OCI-LY1 (cell line): ENCODE data around the gene RPP40.

ENCODE experiments used
- EZH2 ChIP-seq: fragments of 200-600 bp; sonication (generic), shearing (Covaris generic); IDR thresholded peaks from 2 replicates; pipeline ENCODE4 v1.8.0; 2017; ENCODE audit warnings: borderline replicate concordance, mixed run types, mild to moderate bottlenecking, antibody characterized with exemption, low read length, moderate library complexity, mixed read lengths
- TF ChIP-seq, protein P1 (sequence below): fragments of 200-600 bp; sonication (generic), shearing (Covaris generic); IDR thresholded peaks from 2 replicates; pipeline ENCODE4 v1.5.1; 2017; ENCODE audit warnings: mild to moderate bottlenecking, antibody characterized with exemption, low read length, moderate library complexity, mixed read lengths

DNA sequence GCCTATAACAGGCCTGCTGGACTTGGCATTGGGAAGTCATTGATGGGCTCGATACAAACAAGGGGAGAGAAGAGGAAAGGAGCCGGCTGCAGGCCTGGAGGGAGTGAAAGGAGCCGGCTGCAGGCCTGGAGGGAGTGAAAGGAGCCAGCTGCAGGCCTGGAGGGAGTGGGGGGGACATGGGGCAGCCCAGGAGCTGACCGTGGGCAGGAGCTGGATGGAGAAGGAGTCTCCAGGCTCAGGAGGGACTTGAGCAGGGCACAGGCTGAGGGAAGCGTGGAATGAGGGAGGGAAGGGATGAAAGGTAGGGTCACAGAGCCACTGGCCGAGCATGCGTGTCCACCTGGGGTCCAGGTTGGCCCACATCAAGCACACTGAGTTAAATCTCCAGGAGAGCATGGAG, 32.0 kb downstream of the RPP40 start:
- TF ChIP-seq, protein P1, sequence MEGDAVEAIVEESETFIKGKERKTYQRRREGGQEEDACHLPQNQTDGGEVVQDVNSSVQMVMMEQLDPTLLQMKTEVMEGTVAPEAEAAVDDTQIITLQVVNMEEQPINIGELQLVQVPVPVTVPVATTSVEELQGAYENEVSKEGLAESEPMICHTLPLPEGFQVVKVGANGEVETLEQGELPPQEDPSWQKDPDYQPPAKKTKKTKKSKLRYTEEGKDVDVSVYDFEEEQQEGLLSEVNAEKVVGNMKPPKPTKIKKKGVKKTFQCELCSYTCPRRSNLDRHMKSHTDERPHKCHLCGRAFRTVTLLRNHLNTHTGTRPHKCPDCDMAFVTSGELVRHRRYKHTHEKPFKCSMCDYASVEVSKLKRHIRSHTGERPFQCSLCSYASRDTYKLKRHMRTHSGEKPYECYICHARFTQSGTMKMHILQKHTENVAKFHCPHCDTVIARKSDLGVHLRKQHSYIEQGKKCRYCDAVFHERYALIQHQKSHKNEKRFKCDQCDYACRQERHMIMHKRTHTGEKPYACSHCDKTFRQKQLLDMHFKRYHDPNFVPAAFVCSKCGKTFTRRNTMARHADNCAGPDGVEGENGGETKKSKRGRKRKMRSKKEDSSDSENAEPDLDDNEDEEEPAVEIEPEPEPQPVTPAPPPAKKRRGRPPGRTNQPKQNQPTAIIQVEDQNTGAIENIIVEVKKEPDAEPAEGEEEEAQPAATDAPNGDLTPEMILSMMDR, result no peak
- TF ChIP-seq EZH2, result no peak
